Frontal cortex (tissue), 4 donors: ENCODE data around the gene COL17A1. TPM values are rescaled to one million over a fixed set of nuclear protein-coding genes. Genes with fewer than 3 reads are reported as not detected.

ENCODE experiments used
- DNase-seq, 2 donors: peaks; one replicate each; pipeline ENCODE4 v3.0.0; 2012; ENCODE audit warnings: low spot score in 2 of 2
- FAIRE-seq: peaks from 2 replicates; lab custom pipeline; 2012; peaks lifted over from hg19 to GRCh38; lab: Jason Lieb, UNC
- total RNA-seq: library from RNA; depleted of rRNA; stranded (reverse); fragments of >200 nt; gene quantifications from one replicate; pipeline ENCODE4 v1.2.3, GENCODE V29; 2014
- donor health status: control.
- donor health status: control.
- donor health status: control.

Gene COL17A1
- total RNA-seq = under 0.01 TPM

DNA sequence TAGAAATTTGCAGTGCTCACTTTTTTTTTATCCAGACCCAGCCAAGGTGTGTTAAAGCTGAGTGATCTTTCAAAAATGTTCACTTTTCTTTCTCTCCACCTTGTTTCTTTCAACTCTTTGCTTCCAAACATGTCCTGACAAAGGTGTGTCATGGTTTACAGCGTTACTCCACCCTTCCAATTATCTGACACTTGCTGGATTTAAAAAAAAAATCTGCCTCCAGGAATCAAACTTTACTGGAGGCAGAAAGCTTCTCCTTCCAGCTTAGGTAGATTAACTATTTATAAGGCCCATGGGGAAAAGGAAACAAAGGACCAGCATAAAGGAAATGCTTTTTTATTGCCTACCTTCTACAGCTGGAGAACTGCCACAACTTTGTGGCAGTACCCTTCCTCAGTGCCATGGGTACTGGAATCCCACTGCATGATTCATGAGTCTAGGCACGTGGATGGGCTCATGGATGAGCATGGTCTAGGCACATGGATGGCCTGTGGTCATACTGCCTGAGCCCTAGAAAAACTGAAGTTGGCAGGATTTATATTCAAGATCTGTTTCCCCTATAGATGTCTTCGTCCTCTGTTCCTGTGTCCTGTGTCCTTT lies at the start of gene COL17A1:
Gene COL17A1 (minus strand): TSS at position 80 of the 600 bp plus-strand sequence. CDS start 5,207 bp downstream, outside the sequence.
- no peak for FAIRE-seq

DNA sequence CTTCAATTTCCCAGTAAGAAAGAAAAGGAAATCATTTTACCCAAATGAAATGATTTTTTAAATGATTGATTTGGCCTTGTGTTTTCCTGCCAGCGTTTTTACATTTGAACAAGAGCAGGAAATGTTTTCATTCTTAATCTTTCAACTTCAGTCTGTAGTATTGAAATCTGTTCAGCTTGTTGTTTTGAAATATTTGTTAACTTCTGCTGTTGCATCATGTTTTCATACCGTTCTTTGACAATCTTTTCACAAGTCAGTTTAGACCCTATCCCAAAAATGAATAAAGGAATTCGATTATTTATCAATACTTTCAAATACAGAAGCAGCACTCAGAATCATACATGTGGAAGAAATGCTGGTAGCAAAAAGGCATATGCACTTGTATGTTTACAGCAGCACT lies 44.4 kb upstream of the COL17A1 start:
- DNase-seq = no peak
- FAIRE-seq = no peak

More for the DNA sequence above, at the start of gene COL17A1:
- DNase-seq = no peak

DNA sequence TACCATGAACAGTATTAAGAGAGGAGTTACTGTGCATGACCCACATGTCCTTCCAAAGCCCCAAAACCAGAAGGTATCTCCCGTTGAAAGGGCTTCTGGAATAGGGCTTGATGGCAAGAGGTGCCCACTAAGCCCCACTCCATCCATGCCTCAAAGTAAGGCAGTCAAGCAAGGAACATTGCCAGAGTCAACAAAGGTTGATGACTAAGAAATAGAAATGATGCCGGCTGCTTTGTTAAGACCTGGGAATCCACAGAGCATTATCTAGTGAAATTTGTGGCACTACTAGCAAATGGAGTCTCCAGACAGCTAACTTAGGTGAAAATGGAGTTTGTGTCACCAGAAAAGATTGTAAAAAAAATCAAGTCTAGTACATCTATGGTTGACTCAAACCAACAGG lies 42.5 kb upstream of the COL17A1 start:
- FAIRE-seq (no peak), DNase-seq (no peak)

DNA sequence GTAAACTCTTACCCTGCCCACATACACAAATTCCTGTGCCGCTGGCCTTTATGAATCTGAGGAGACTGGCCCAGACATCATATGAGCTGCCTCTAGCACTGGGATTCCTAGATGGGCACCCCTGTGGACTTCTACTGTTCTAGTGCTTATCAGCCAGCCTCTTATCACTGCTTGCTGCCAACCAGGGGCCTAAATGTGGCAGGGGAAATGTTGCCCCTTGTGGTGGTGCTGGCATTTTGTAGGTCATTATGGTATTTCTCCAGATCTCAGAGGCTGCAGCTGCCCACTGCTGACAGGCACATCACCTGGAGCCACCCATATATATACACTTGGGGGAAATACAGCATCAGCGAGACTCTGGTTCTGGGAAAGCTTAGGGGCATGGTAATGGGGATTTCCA lies 41.7 kb upstream of the COL17A1 start:
- FAIRE-seq = no peak
- DNase-seq = no peak

DNA sequence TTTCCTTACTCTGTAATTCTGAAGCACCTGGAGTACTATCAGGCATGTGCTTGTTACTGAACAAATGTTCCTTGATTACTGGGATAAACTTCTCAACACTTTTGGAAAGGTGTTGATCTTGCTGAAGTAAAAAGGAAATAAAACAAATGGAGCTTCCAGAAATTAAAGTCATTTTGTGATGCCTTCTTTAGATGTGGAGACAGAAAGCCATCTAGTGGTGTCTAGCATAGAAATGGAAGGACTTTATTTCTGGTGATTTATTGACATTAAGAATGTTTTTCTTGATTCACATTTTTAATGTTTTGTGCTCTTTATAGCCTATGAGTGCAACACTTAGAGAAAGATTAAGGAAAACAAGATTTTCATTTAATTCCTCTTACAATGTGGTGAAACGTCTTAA lies 37.7 kb upstream of the COL17A1 start:
- FAIRE-seq = peak; percentile 70
- peak in 1 of 2 donors; percentile 31 for DNase-seq

DNA sequence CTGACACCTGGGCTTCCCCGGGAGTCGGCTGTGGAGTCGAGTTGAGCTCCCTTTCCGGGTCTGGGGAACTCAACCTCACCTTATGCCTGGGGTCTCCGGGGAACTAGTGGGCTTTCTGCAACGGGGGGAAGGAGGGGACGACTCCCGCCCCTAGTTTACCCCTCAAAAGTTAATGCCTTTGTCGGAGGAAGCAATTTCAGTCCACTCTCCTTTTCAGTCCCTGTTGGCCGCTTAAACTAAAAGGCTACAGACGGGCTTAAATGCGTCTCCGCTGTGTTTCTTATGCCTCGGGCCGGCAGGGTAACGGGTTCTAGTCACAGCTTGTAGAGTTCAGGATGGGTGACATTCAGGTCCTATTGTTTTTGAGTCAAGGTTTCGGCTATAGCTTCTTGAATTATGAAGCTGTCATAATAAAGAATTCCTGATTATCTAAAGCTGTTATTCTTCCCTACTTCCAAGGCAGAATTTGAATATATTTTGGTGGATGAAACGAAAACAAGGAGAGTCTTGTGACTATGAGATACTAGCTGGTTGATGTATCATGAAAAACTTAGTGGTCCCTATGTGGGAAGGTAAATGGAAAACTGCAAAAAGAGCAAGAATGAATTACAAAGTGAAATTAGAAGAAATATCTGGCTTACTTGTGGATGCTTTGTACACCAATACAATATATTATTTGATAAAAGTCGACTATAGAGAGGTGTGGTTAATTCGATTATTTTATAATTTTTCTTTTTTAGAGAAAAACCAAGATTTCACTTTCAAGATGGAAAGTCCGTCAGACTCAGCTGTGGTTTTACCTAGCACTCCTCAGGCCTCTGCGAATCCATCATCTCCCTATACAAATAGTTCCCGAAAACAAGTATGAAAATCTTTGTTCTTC lies 36.8 kb upstream of the COL17A1 start:
- no peak for DNase-seq

GRCh38 chr10:104121485-104122224 lies 36.0 kb upstream of the COL17A1 start, which contains the start of gene SFR1:
Gene SFR1 (plus strand): TSS chr10:104122171. CDS start chr10:104122184, 13 bp downstream.
- FAIRE-seq (no peak), DNase-seq (peak; percentile 87 to 88)

More for the DNA sequence above, 36.8 kb upstream of the COL17A1 start:
- FAIRE-seq = no peak

DNA sequence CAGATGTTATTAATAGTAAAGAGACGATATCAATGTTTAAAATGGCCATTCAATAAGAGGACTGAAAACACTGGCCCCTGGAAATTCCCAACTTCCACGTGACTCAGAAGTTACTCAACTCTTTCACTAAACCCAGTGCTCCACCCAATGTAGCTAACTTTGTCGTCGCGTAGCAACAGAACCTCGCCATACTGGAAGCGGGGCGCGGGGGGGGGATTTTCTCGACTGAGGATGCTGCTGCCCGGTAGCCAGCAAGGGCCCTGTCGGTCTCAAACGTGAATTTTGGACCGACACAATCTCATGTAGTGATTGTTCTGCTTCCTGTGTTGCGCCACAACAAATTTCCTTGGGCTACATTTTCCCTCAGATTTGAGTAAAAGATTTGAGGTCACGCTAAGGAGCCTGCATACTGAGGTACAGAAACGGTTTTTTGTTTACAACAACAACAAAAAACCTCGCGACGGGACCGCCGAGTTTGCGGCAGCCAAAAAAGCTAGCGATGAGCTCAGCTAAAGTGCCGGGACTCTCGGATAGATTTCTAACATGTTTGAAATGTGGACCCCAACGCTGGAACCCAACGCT lies 35.3 kb upstream of the COL17A1 start:
- FAIRE-seq (no peak), DNase-seq (peak; percentile 35 to 39)

GRCh38 chr10:104120512-104120902 lies 34.8 kb upstream of the COL17A1 start:
- DNase-seq = no peak
- no peak for FAIRE-seq

- FAIRE-seq = no peak
- no peak for DNase-seq
Measured at GRCh38 chr10:104119996-104120395, 34.3 kb upstream of the COL17A1 start.

GRCh38 chr10:104117839-104118323 lies 32.2 kb upstream of the COL17A1 start:
- DNase-seq (no peak), FAIRE-seq (no peak)

DNA sequence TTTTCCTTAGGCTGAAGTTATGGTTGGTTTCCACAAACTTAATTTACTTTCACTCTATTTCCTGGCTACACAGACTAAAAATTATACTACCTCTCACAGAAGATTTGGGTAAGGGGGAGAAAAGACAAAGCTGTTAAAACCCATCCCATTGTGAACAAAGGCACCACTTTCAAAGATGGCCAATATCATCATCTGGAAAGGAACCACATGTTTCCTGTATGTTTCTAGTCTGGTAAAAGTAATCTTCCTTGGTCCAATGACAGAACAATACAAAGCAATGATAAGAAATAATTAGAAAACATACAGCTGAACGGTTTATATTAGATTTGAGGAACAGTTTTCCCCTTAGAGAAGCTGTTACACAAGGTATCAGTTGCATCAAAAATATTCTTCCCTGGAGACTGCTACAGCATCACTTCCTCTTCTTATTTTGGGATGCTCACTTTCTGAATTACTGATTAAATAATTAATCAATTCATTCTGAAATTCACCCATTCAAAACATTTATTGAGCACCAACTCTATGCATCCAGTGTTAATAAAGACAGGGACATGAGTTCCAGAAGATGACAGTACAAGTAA lies 27.8 kb upstream of the COL17A1 start:
- DNase-seq (no peak), FAIRE-seq (no peak)

GRCh38 chr10:104109908-104110662 lies 24.4 kb upstream of the COL17A1 start:
- no peak for FAIRE-seq
- no peak for DNase-seq

DNA sequence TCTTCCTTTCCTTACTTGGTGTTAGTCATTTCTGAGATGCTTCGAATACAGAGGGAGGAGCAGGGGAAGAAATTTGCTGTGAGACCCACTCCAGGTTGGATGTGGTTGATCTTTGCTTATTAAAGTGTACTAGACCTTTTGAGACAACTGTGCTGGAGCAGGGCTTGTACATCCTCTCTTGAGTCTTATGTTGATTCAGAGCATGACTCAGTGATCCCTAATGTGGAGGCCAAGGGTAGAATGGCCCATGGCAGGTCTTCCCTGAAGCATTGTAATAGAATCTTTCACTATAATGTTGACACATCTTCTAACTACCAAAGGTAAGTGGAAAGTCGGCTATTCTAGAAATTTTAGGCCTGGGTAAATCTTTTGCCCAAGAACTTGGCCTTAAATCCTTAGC lies 19.2 kb upstream of the COL17A1 start:
- FAIRE-seq (no peak), DNase-seq (no peak)

DNA sequence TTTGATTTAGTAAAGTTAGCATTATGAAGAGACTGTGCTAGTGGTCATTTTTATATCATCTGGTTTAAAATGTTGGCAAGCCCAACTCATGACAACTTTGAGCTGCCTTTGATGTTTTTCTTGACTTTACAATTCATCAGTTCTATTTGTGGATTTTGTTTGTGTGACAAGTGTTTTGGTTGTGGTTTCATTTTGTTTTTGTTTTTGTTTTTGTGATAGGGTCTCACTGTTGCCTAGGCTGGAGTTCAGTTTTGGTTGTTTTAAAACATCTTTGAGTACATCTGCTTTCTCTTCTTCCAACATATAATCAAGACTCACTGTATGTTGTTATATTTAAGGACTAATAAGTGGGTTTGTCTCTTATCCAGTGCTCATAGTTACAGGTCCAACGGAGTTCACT lies 18.7 kb upstream of the COL17A1 start:
- DNase-seq = no peak

DNA sequence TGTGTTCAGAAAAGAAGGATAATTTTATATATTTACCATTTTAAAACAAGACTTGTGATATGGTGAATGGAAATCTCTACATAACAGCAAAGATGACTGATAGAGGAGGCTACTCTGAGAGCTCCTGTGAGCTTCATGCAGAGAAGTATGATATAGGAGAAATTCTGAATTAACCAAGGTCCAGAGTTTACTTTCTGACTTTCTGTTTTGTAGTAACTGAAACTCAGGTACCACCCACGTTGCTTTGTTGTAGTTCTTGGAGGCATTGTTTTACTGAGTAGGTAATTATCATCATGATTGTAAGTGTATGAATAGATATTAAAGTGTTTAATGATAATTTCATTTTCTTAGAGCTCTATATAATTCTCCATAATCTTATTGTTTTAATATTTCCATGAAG lies 18.3 kb upstream of the COL17A1 start:
- FAIRE-seq = no peak
- no peak for DNase-seq

More for the DNA sequence above, 18.7 kb upstream of the COL17A1 start:
- no peak for FAIRE-seq

- FAIRE-seq = no peak
- no peak for DNase-seq
Measured at GRCh38 chr10:104101902-104102301, 16.2 kb upstream of the COL17A1 start.

DNA sequence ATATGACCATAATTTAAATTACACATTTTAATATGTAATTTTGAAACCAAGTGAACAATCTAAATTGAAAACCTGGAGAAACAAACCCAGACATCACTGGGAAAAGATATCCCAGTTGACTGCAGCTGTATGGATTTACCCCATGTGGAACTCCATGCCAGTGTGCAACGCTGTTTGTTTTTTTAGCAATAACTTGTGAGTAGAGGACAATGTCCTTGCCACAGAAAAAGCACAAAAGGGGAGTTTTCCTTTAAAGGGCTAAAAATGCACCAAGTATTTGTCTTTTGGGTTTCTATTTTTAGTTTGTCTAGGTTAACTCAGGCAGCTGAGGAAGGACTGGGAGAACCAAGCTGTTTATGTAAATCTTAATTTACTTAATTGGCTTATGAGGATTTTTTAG lies 15.1 kb upstream of the COL17A1 start:
- FAIRE-seq = no peak
- no peak for DNase-seq

- FAIRE-seq (no peak), DNase-seq (no peak)
Measured at GRCh38 chr10:104099941-104100340, 14.3 kb upstream of the COL17A1 start.
